Measurements from ENCODE around the gene LRRC72. TPM values are rescaled to one million over a fixed set of nuclear protein-coding genes. Genes with fewer than 3 reads are reported as not detected.

Gene LRRC72
- total and polyA plus RNA-seq, 4 donors: not detected

GRCh38 chr7:16559497-16560179 lies 33.0 kb downstream of the LRRC72 start:
- Histone ChIP-seq H3K27me3 (ENCODE audit: control insufficient read depth in 3 of 3, insufficient read depth in 3 of 3, low read length in 2 of 3) (no peaks in the 10 kb centered on the region), H3K9me3 (ENCODE audit: control insufficient read depth in 4 of 4, insufficient read depth in 3 of 4, low read length in 3 of 4) (no peaks in the 10 kb centered on the region), H3K36me3 (ENCODE audit: control insufficient read depth in 4 of 4, insufficient read depth in 4 of 4, low read length in 4 of 4) (no peaks in the 10 kb centered on the region), H3K4me1 (ENCODE audit: control insufficient read depth in 5 of 5, insufficient read depth in 5 of 5, low read length in 5 of 5) (peaks cover 0 to 8% (median 0%) of the 10 kb centered on the region in 5 donors), H3K4me3 (no peak overlapping the region), H3K9ac (ENCODE audit: insufficient read depth in 1 of 2, low read length in 2 of 2) (no peak overlapping the region), H3K27ac (ENCODE audit: low read depth in 1 of 2, low read length in 1 of 2) (no peak overlapping the region)
- DNase-seq: no peak
- no peak for ATAC-seq (ENCODE audit: insufficient read depth, low FRiP score)
- WGBS, 2 donors: 69 to 72% methylated on average over 3 of the region's 3 CpGs
- no peak for TF ChIP-seq CTCF (IDR thresholded peaks at IDR 0.05; ENCODE audit: control extremely low read depth, extremely low read depth)

- DNase-seq (no peak), ATAC-seq (ENCODE audit: insufficient read depth, low FRiP score) (no peak)
- no peak overlapping the region for H3K27ac ChIP-seq (ENCODE audit: low read depth in 1 of 2, low read length in 1 of 2)
- H3K4me3 ChIP-seq: no peak overlapping the region
- WGBS, 2 donors: 92 to 95% methylated on average over 3 of the region's 3 CpGs
- no peaks in the 10 kb centered on the region for H3K36me3 ChIP-seq (ENCODE audit: control insufficient read depth in 4 of 4, insufficient read depth in 4 of 4, low read length in 4 of 4)
- peaks cover 0 to 9% (median 0%) of the 10 kb centered on the region in 5 donors for H3K4me1 ChIP-seq (ENCODE audit: control insufficient read depth in 5 of 5, insufficient read depth in 5 of 5, low read length in 5 of 5)
- no peak for TF ChIP-seq CTCF (IDR thresholded peaks at IDR 0.05; ENCODE audit: control extremely low read depth, extremely low read depth)
- H3K9me3 ChIP-seq (ENCODE audit: control insufficient read depth in 4 of 4, insufficient read depth in 3 of 4, low read length in 3 of 4): no peaks in the 10 kb centered on the region
- H3K27me3 ChIP-seq (ENCODE audit: control insufficient read depth in 3 of 3, insufficient read depth in 3 of 3, low read length in 2 of 3): no peaks in the 10 kb centered on the region
- no peak overlapping the region for H3K9ac ChIP-seq (ENCODE audit: insufficient read depth in 1 of 2, low read length in 2 of 2)
These were observed 35.3 kb downstream of the LRRC72 start for GRCh38 chr7:16561943-16562342.

- no peak overlapping the region for H3K27ac ChIP-seq (ENCODE audit: low read depth in 1 of 2, low read length in 1 of 2)
- H3K9me3 ChIP-seq (ENCODE audit: control insufficient read depth in 4 of 4, insufficient read depth in 3 of 4, low read length in 3 of 4): no peaks in the 10 kb centered on the region
- WGBS, 2 donors: 81 to 88% methylated on average over 9 of the region's 9 CpGs
- H3K4me1 ChIP-seq (ENCODE audit: control insufficient read depth in 5 of 5, insufficient read depth in 5 of 5, low read length in 5 of 5): peaks cover 0 to 9% (median 0%) of the 10 kb centered on the region in 5 donors
- H3K9ac ChIP-seq (ENCODE audit: insufficient read depth in 1 of 2, low read length in 2 of 2): no peak overlapping the region
- no peaks in the 10 kb centered on the region for H3K36me3 ChIP-seq (ENCODE audit: control insufficient read depth in 4 of 4, insufficient read depth in 4 of 4, low read length in 4 of 4)
- no peak for ATAC-seq (ENCODE audit: insufficient read depth, low FRiP score)
- no peak for TF ChIP-seq CTCF (IDR thresholded peaks at IDR 0.05; ENCODE audit: control extremely low read depth, extremely low read depth)
- no peaks in the 10 kb centered on the region for H3K27me3 ChIP-seq (ENCODE audit: control insufficient read depth in 3 of 3, insufficient read depth in 3 of 3, low read length in 2 of 3)
- no peak for DNase-seq
- H3K4me3 ChIP-seq: no peak overlapping the region
These were observed 36.0 kb downstream of the LRRC72 start for GRCh38 chr7:16562456-16563220.

All from lung (tissue), 12 donors.